GM19468 (cell line): ENCODE results near the gene SMC6.

Experiments
- ATAC-seq: cut with Tn5 transposase; IDR thresholded peaks from one replicate; pipeline ENCODE4 v1.9.1; 2021; ENCODE audit warnings: mild to moderate bottlenecking, moderate library complexity, moderate number of reproducible peaks; ENCODE audit not compliant: unreplicated experiment; ENCODE audit errors: extremely low read depth

Gene SMC6

DNA sequence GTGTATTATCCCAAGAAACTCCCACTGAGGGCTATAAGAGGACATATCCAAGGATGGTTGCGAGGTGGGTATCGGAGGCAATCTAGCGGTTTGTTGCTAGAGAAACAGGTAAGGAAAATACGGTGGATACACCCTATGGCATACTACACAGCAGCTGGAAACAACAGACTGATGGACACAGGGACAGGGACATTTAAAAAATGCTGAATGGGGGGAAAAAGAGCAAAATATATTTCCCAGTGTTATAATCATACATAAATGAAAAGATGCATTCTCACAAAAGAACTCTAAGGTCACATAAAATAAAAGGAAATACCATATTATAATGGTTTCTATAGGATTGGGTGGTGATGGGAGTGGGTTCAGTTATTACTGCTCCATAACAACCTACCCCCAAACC lies 95.9 kb downstream of the SMC6 start:
- no peak for ATAC-seq

DNA sequence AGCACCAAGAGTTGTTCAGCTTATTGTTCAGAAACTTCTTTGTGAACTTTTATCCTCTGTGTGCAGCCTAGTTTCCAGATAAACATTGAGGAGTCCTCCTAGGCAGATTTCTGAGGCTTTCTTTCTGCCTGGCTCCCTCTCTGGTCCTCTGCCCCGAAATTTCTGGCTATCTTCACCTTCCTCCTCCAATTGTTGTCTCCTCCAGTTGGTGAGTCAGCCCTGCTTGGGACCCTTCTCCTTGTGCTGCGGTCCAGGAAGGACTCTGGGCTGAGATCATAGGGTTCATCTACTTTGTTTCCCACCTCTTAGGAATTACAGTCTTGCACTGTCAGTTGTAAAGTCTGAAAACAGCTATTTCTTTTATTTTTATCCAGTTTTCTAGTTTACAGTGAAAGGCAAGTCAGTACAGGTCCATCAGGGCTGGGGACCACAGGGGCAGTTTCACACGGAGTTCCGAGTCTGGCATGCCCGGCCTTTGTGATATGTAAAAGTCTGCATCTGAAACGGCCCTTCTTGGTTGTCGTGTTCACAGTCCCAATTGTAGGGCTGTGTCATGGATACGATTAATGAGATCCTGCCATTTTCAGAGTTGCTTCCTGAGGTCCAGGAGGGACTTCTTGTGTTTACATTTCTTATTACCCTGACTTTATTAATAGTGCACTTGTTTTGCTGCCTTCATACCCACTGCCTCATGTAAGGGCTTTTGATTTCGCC lies 100.8 kb downstream of the SMC6 start:
- ATAC-seq: no peak

DNA sequence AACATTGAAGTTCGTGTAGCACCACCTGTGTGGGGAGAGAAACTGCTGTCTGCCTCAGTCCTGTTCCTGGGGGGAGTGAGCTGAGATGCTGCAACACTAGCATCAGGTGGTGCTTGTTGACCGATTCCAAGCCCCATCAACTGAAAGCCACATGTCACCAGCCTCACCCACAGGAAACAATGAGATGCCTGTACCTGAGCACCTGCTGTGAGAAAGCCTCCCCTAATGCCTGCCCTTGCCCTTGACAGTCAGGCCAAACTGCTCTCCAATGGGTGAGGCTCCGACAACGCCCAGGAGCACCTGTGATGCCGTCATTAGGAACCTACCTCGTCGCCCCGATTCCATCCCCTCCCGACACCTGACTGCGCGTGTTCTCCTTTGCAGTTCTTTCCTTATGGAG lies 104.6 kb downstream of the SMC6 start:
- no peak for ATAC-seq

DNA sequence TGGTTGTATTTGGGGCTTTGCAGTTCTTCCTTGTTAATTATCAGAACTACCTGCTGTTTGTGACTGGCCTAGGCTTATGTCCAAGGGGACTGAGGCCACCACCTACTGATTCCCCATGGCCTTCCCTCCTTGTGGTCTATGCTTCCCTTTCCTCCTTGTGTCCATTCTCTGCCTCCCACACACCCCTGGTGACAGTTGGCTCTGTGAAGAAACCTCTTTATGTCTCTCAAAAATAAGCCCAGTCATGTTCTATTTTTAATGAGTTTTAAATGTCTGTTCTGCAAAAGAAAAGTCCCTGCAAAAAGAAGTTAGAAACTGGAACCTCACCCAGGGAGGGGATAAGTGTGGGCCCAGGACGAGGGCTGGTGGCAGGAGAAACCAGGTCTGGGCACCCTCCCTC lies 105.0 kb downstream of the SMC6 start:
- no peak for ATAC-seq

DNA sequence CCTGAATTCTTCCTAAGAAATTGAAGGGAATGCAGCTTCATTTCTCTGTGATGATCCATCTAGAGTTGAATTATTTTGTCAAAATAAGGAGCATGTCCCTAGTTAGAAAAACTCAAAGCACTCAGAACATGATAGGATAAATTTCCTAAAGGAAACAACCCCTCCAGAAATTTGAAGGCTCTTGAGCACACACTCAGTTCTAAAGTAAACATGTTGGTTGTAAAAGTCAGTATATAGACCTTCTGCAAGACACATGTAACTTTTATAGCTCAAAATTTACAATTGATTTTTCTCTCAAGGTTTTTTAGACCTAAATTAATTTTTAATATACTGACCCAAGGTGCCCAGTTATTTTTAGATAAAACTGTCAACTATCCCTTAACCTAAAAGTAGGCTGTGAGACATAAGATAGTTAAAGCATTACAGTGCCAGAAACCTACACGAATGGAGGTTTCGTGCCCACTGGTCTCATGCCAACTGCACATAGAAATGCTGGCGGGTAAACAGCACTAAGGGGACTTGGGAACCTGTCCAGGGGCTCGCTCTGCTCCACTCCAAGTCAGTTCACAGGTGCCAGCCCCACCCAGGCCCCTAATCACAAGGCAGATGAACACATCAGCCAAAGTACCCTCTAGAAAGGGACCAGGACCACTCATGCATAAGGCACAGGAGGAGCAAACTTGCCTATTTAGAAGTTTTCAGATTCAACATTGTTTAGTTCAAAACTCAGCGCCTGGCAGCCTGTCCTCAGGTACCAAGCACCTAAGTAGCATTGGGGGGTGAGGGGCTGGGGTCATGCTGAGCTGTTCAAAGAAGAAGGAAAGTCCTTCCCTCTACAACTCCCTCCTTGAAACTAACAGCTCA lies 106.5 kb downstream of the SMC6 start:
- ATAC-seq: no peak

DNA sequence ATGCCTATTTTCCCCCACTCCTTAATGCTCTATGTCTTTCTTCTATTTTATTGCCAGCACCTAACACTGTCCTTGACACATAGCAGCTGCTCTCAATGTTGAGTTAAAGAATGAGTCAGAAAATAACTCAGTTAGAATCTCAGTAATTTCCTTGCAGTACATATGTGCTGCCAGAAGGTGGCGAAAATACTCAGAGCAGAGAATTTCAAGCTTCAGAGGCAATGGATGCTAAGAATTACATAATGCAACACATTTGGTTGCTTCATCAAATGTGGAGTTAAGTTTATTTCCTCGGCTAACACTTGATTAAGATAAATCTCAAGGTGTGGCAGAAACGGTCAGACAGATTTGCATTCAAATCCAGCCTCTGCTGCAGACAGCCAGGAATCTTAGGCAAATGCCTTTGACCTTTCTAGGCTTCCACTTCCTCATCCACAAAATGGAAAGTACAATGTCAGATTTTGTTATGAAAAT lies 107.5 kb downstream of the SMC6 start:
- peak; percentile 79 for ATAC-seq

DNA sequence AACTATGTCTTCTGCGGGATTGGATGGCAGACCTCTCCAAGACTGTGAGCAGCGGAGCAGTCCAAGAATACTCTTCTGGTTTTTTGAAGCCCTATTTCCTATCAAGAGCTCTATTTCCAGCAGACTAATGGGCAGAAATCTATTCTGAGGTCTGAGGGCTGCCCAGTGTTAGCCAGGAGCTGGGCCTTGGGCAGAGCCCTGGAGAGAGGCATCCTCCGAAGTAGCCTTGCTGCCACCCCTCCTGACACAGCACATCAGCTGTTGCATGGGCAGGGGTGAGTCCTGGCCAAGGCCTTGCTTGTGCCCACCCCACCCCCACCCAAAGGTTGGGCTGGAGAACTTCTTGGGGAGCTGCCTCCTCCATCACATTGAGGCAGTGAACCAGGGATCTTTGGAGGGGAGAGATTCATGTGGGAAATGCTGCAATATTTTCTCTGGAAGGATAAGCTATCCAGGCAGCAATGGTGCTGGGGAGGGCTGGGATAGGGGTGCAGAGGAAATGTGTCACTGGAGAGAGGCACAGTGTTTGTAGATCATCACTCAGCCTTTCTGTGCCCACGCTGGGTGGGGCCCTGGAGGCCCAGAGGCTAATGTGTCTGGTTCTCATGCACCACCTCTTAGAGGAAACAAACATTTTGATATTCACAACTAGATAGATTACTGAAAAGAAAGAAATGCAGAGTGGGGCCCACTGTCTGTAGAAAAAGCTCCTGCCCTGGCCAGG lies 108.5 kb downstream of the SMC6 start:
- no peak for ATAC-seq

DNA sequence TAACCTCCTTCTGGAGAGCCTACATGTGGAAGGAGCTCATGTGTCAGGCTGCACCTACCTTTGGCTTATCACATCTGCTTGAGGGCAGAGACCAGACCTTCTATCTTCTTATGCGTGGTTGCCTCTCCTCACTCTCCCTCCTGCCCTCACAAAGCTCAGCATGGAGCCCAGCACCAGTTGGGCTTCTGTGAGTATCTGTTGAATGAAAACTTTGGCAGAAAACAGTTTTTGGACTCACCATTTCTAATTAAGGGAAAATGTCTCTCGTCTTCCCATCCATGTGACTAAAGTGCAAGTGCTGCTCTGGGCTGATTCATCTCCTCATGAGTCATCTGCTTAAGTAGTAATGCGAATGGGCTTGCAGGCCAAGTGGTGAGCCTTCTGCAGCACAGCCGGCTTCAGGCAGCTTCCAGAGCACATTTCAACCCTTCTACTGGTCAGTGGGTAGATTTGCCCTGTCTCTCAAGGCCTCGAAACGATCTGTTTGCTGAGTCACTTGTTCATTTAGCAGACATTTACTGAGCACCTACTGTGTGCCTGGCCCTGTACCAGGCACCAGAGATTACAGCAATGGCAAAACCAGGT lies 110.5 kb downstream of the SMC6 start:
- no peak for ATAC-seq

DNA sequence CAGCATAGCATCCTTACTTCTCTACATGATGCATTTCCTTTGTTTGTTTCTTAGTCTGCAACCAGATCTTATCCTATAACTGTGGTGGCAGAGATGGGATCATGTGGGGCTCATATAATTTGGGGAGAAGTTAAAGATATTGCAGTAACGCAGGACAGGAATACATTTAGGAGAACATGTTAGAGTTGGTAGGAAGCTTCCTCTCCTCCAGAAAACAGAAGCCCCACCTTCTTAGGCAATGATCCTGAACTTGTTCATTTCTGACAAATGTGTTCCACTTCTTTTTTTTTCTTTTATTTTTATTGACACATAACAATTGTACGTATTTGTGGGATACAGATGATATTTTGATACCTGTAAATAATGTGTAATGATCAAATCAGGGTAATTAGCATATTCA lies 113.2 kb downstream of the SMC6 start:
- ATAC-seq: no peak

DNA sequence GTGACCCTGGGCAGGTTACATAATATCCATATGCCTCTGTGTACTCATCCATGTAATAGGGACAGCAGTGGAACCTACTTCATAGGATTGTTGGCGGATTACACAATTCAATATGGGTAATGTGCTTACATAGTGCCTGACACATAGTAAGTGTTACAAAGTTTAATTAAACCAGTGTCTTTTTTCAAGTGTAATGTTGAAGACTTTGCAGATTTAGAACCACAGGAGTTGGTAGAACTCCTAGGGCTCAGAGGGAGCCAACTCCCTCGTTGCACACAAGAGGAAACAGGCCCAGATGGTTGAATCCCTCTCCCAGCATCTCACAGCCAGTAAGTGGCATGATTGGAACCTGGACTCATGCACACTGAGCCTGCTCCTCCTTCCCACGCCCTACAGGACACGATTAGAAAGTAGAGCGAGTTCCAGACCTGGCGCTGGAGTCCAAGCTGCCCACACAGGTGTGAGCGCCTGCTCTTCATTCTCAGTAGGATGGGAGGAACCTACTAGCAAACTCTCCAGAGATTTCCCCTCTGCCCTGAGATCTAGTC lies 115.3 kb downstream of the SMC6 start:
- ATAC-seq: no peak

DNA sequence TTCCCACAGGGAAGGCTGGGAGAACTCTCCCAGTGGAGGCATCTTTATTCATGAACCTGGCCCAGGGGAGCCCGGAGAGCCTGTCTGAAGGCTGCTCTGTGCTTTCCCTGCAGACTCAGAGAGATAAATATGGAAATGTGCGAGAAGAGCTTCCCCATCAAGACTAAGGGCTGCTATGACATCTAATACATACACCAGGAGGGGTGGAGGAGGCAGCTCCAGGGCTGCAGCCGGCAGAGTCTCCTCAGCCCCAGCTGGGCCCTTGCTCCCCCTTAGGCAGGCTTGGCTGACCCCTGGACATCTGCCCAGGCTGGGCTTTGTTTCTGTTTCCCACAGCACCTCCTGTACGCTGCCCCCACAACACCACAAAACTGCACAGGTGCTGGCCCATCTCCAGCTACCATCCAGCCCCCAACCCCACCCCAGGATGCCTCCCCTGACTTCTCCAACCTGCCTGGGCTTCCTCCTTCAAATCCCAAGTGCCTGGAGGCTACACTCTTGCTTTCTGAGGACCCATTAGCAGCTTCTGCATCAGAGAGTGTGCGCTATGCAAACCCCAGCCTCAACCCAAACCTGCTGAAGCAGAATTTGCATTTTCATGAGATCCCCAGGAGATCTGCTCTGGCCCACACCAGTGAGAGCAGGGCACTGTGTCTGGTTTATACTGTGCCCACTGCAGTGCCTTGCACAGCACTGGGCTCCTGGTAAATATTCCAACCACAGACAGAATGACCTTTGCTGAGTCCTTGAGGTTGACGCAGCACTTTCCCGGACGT lies 116.3 kb downstream of the SMC6 start:
- ATAC-seq: no peak

DNA sequence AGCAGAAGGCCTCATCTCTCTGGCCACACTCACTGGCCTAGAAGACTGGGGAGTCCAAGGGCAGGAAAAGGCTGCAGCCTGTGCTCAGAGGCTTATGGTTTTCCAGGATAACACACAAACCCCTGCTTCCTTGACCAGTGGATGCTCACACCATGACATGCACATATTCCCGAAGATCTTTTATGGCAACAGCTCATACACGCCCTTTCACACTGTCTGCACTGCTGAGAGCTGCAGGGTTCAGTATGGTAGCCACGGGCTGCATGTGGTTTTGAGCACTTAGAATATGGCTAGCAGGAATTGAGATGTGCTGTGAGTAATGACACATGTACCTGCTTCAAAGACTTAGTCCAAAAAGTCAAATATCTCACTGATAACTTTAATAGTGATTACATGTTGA lies 117.4 kb downstream of the SMC6 start:
- ATAC-seq: no peak

DNA sequence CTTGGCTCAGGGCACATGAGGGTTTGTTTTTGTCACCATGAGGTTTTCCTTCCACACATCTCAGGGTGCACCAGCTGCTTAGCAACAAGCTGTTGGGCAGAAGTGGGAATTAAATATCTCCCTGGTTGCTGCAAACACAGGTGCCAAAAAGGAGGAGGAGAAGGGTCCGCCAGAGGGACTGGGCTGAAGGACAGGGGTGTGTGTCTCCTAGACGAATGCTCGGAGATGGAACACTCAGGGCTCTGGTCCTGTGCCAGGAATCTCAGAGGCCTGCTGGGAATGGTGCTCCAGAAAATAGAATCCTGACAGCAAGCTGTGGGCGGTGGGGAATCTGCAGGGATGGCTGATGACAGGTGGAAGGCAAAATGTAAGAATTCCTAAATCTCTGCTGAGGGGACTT lies 118.6 kb downstream of the SMC6 start:
- no peak for ATAC-seq

DNA sequence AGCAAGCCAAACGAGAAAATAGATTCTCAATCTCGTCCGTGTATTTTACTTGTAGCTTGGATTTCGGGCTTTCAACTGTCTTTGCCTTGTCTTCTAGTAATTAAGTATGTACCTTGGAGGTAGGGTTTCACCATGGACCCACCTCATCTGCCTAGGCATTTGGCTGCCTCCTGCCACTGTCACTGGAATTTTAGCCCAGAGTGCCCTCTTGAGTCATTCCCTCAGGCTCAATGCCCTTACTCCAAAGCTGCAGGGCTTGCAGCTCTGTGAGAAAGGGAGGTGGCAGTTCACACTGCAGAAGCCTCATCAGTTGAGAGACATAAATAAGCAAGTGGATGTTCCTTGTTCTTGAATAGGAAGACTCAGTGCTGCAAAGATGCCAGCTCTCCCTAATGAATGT lies 123.5 kb downstream of the SMC6 start:
- no peak for ATAC-seq

DNA sequence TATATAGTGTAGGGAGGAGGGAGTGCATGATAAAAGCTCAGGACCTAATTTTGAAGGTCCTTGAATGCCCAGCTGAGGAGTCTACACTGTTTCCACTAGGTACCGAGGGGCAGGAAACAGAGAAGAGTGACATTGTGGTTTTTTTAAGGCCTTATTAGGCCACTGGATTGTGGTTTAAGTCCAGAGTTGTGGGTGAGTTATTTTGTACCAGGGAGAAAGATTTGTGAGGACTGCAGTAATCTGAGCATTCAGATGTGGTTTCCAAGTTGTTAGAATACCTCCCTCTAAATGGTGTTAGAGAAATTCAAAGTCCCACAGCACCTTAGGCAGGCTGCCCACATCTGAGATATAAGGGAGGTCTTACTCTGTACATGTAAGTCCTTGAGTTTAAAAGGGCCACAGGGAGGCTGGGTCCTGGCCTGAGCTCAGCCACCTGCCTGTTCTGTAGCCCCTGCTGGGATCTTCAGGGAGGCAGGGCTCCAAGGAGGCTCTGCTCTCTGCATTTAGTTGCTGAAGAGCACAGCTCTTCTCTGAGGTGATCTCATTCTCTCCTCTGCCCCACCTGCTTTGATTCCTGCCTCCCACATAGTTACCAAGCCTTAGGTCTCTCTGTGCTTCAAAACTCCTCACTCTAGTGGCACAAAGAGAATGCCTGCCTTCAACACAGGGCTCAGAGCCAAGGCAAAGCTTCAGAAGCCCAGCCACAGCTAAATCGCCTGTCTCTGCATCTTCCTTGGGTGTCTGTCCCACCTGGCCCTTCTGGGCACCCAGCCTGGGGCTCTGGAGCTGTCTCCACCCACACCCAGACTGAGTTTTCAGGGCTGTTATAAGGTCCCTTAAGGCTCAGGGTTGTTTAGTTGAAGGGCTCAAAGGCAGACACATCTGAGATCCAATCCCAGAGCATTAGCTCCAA lies 125.0 kb downstream of the SMC6 start:
- peak; percentile 25 for ATAC-seq

DNA sequence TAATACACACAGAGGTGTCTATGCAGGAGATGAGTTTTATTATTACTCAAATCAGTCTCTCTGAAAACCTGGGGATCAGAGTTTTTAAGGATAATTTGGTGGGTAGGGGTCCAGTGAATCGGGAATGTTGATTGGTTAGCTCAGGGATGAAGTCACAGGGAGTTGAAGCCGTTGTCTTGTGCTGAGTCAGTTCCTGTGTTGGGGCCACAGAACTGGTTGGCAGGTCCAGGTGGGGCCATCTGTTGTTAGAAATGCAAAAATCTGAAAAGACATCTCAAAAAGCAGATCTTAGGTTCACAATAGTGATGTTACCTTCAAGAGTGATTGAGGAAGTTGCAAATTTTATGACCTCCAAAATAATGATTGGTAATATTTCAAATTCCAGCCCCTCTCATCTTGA lies 126.2 kb downstream of the SMC6 start:
- no peak for ATAC-seq

DNA sequence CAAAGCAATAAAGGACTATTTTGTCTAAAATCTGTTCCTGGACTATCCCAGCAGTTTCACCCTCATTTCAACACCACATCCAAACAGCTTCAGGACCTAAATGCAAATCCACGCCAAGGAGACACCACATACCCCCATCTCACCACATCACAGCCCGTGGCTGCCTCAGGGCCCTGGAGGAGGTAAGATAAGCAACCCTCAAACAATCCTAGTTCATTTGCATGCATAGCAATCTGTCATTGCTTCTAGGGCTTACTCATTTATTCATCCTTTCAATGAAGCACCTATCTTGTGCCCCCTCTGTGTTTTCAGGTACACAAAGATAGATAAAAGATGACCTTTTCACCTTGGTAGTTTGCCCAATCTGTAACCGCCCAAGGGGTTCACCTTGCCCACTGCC lies 126.6 kb downstream of the SMC6 start:
- ATAC-seq: no peak

DNA sequence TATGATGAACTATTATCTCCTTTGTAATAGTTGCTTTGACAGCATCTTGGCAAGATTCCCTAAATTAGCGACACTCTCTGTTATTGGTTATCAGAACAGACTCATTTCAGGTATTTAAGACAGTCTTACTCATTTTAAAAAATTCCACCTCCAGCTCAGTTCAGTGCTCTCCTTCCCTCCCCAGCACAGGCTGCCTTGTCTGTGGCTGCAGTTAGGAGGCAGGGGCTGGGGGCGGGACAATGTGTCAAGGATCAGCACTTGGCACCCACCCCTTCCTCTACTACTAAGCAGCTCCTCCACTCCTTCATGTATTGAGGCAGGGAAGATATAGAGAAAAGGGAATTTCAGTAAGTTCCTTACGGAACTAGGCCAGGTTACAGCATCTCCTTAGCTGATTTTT lies 128.2 kb downstream of the SMC6 start:
- ATAC-seq: no peak

DNA sequence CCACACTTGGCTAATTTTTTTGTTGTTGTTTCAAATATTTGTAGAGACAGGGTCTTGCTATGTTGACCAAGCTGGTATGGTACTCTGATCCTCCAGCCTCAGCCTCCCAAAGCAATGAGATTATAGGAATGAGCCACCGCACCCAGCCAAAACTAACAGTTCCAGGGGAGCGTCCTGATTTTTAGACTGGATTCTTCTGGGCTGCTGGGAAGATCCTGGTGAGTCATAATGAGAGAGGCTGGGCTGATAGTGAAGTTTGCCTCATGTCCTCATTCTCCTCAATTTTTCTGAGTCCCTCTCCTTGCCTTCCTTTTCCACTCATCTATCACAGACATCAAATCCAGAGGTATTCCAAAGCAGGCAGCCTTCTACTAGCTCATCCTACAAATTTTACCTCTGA lies 131.8 kb downstream of the SMC6 start:
- no peak for ATAC-seq
